ENCODE data around the gene ANXA2.

ANXA2 gene

GRCh38 chr15:60345598-60345997 is 52.2 kb downstream of the ANXA2 start:
- no peak for TF ChIP-seq CTCF (IDR thresholded peaks at IDR 0.05; ENCODE audit: low read depth, low read length)

GRCh38 chr15:60344987-60345386 is 52.8 kb downstream of the ANXA2 start:
- Histone ChIP-seq H3K9me3 (no peaks in the 10 kb centered on the region), H3K4me3 (ENCODE audit: low read depth, low read length) (no peak overlapping the region), H3K4me1 (peaks cover 10% of the 10 kb centered on the region), H3K27me3 (no peaks in the 10 kb centered on the region), H3K36me3 (peaks cover 44% of the 10 kb centered on the region)
- no peak for DNase-seq
- TF ChIP-seq CTCF (IDR thresholded peaks at IDR 0.05; ENCODE audit: low read depth, low read length) = no peak

More at GRCh38 chr15:60345598-60345997, 52.2 kb downstream of the ANXA2 start:
- Histone ChIP-seq H3K27me3 (no peaks in the 10 kb centered on the region), H3K9me3 (no peaks in the 10 kb centered on the region), H3K36me3 (peaks cover 49% of the 10 kb centered on the region), H3K4me1 (peaks cover 12% of the 10 kb centered on the region), H3K4me3 (ENCODE audit: low read depth, low read length) (no peak overlapping the region)
- no peak for DNase-seq

GRCh38 chr15:60344461-60344860 is 53.3 kb downstream of the ANXA2 start:
- no peak for DNase-seq
- H3K4me3 ChIP-seq (ENCODE audit: low read depth, low read length) = no peak overlapping the region

GRCh38 chr15:60343221-60343970 is 54.4 kb downstream of the ANXA2 start:
- no peak for DNase-seq
- Histone ChIP-seq H3K36me3 (peaks cover 35% of the 10 kb centered on the region), H3K4me3 (ENCODE audit: low read depth, low read length) (no peak overlapping the region), H3K4me1 (peaks cover 10% of the 10 kb centered on the region), H3K9me3 (no peaks in the 10 kb centered on the region), H3K27me3 (no peaks in the 10 kb centered on the region)
- TF ChIP-seq CTCF (IDR thresholded peaks at IDR 0.05; ENCODE audit: low read depth, low read length) = no peak

More at GRCh38 chr15:60344461-60344860, 53.3 kb downstream of the ANXA2 start:
- TF ChIP-seq CTCF (IDR thresholded peaks at IDR 0.05; ENCODE audit: low read depth, low read length) = no peak
- Histone ChIP-seq H3K27me3 (no peaks in the 10 kb centered on the region), H3K36me3 (peaks cover 44% of the 10 kb centered on the region), H3K9me3 (no peaks in the 10 kb centered on the region), H3K4me1 (peaks cover 10% of the 10 kb centered on the region)

- H3K4me3 ChIP-seq (ENCODE audit: low read depth, low read length) = no peak overlapping the region
- H3K27me3 ChIP-seq = no peaks in the 10 kb centered on the region
- TF ChIP-seq CTCF (IDR thresholded peaks at IDR 0.05; ENCODE audit: low read depth, low read length) = no peak
- no peak for DNase-seq
- peaks cover 10% of the 10 kb centered on the region for H3K4me1 ChIP-seq
- no peaks in the 10 kb centered on the region for H3K9me3 ChIP-seq
- H3K36me3 ChIP-seq = peaks cover 5% of the 10 kb centered on the region
Observed at GRCh38 chr15:60340207-60340921, 57.4 kb downstream of the ANXA2 start.

GRCh38 chr15:60339236-60339635 is 58.5 kb downstream of the ANXA2 start:
- no peak for DNase-seq
- no peaks in the 10 kb centered on the region for H3K9me3 ChIP-seq
- no peak for TF ChIP-seq CTCF (IDR thresholded peaks at IDR 0.05; ENCODE audit: low read depth, low read length)
- no peak overlapping the region for H3K4me3 ChIP-seq (ENCODE audit: low read depth, low read length)
- H3K36me3 ChIP-seq = no peaks in the 10 kb centered on the region
- H3K4me1 ChIP-seq = peaks cover 10% of the 10 kb centered on the region
- no peaks in the 10 kb centered on the region for H3K27me3 ChIP-seq
